ENCODE data around the gene RNF43. TPM values are rescaled to one million over a fixed set of nuclear protein-coding genes. Genes with fewer than 3 reads are reported as not detected.

RNF43 gene
- total RNA-seq, 1 experiment from 2014 or later: 3.8 TPM

- CTCF ChIA-PET: no interaction called here
- H3K4me1 ChIP-seq (ENCODE audit: insufficient read depth, low read length): peaks cover 19% of the 10 kb centered on the region
- DNase-seq (no peak), ATAC-seq (no peak)
- BruUV-seq (replicated peaks): no TSS peak
- no peaks in the 10 kb centered on the region for H4K20me1 ChIP-seq (ENCODE audit: low read length)
- no peak overlapping the region for H3K9ac ChIP-seq (ENCODE audit: low read length)
- intact Hi-C loops (cut with micrococcal nuclease): no loop called here
- H3K79me2 ChIP-seq (ENCODE audit: low read length): no peaks in the 10 kb centered on the region
- peaks cover 4% of the 10 kb centered on the region for H3F3A ChIP-seq (ENCODE audit: low read length, unreplicated experiment)
- no peak overlapping the region for H3K27ac ChIP-seq (ENCODE audit: low read length)
- H3K27me3 ChIP-seq (ENCODE audit: low read length): no peaks in the 10 kb centered on the region
- H3K4me2 ChIP-seq (ENCODE audit: low read length): no peak overlapping the region
- POLR2A ChIA-PET (ENCODE audit: unreplicated experiment): interaction anchor here (0.6 kb wide), 1 partner anchor 13 kb away, joined by 4 read pairs; no protein-coding TSS in a partner anchor
- H3K36me3 ChIP-seq (ENCODE audit: low read depth, low read length): no peaks in the 10 kb centered on the region
- H3K9me3 ChIP-seq (ENCODE audit: low read length): no peaks in the 10 kb centered on the region
- no peaks in the 10 kb centered on the region for H3K9me2 ChIP-seq (replicated peaks; ENCODE audit: low read length)
- no peak overlapping the region for H2AFZ ChIP-seq (ENCODE audit: low read length)
- no peak overlapping the region for H3K4me3 ChIP-seq (ENCODE audit: low read length)
- TF ChIP-seq, protein P1, sequence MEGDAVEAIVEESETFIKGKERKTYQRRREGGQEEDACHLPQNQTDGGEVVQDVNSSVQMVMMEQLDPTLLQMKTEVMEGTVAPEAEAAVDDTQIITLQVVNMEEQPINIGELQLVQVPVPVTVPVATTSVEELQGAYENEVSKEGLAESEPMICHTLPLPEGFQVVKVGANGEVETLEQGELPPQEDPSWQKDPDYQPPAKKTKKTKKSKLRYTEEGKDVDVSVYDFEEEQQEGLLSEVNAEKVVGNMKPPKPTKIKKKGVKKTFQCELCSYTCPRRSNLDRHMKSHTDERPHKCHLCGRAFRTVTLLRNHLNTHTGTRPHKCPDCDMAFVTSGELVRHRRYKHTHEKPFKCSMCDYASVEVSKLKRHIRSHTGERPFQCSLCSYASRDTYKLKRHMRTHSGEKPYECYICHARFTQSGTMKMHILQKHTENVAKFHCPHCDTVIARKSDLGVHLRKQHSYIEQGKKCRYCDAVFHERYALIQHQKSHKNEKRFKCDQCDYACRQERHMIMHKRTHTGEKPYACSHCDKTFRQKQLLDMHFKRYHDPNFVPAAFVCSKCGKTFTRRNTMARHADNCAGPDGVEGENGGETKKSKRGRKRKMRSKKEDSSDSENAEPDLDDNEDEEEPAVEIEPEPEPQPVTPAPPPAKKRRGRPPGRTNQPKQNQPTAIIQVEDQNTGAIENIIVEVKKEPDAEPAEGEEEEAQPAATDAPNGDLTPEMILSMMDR (conservative IDR thresholded peaks at IDR 0.05; ENCODE audit: low read depth, low read length): no peak
- no peak for TF ChIP-seq EZH2phosphoT487 (IDR thresholded peaks at IDR 0.05; ENCODE audit: borderline replicate concordance, low read length)
- no peak for TF ChIP-seq EZH2 (IDR thresholded peaks at IDR 0.05; ENCODE audit: low read length, unreplicated experiment)
Measured at GRCh38 chr17:58383892-58384462, 33.4 kb downstream of the RNF43 start.

DNA sequence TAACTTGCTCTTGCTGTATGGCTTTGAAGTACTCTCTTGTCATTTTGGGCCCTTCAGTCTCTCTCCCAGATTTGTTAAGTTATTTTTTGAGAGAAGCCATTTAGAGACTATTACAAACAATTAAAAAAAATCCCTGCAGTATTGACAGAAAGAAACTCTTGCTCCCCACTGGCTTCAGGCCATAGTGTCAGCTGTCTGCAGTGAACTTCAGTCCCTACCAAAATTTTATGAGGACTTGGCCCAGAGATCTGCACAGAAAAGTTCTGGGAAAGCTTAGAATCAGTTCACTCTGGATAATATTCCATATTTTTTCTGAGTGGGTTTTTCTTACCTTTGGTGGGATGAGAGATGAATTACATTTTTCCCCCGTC lies 34.5 kb downstream of the RNF43 start:
- Histone ChIP-seq H4K20me1 (ENCODE audit: low read length) (no peaks in the 10 kb centered on the region), H3K36me3 (ENCODE audit: low read depth, low read length) (no peaks in the 10 kb centered on the region), H3K4me2 (ENCODE audit: low read length) (no peak overlapping the region), H3K9me3 (ENCODE audit: low read length) (no peaks in the 10 kb centered on the region), H3F3A (ENCODE audit: low read length, unreplicated experiment) (no peaks in the 10 kb centered on the region), H3K9me2 (replicated peaks; ENCODE audit: low read length) (no peaks in the 10 kb centered on the region), H3K4me3 (ENCODE audit: low read length) (no peak overlapping the region), H3K27ac (ENCODE audit: low read length) (no peak overlapping the region), H3K79me2 (ENCODE audit: low read length) (no peaks in the 10 kb centered on the region), H3K4me1 (ENCODE audit: insufficient read depth, low read length) (peaks cover 10% of the 10 kb centered on the region; the same call in 1 of the 2 replicates), H2AFZ (ENCODE audit: low read length) (no peak overlapping the region), H3K27me3 (ENCODE audit: low read length) (no peaks in the 10 kb centered on the region), H3K9ac (ENCODE audit: low read length) (no peak overlapping the region)
- no peak for ATAC-seq
- no peak for TF ChIP-seq EZH2phosphoT487 (IDR thresholded peaks at IDR 0.05; ENCODE audit: borderline replicate concordance, low read length)
- TF ChIP-seq EZH2 (IDR thresholded peaks at IDR 0.05; ENCODE audit: low read length, unreplicated experiment): no peak
- TF ChIP-seq, protein P1 (conservative IDR thresholded peaks at IDR 0.05; ENCODE audit: low read depth, low read length): no peak
- ChIA-PET POLR2A (ENCODE audit: unreplicated experiment) (no interaction called here), CTCF (no interaction called here)
- no TSS peak for BruUV-seq (replicated peaks)
- intact Hi-C loops (cut with micrococcal nuclease): no loop called here
- no peak for DNase-seq

DNA sequence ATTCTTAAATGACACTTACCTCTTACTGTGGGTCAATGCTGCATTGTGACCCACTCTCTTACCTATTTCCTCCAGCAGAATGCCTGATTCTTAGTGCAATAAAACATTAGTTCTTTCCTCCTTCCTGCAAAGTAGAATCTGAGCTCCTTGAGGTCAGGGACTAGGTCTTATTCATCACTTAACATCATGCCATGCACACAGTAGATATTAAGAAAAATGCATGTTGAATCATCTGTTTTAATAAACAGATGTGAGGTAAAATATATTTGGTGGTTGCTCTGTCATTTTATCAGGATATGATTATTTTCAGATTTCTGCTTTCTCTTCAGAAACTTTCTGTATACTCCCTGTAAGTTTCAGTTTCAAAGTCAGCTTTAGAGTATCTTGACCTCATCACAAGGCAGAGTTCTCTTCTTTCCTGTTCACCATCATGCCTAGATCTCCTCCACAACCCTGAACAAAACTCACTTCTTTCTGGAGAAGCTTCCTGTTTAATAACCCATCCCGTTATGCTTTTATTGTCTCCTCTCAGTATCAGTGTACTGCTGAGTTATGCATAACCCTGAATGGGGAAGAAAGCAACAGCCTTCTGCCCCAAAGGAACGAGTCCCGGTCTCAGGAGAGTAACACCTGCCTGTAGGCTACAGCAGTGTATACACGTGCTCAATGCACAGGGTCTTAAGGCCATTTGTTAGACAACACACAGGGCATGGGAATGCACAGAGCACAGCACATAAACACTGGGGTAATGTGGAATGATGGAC lies 35.0 kb downstream of the RNF43 start:
- ATAC-seq (no peak; the same call in 1 of the 2 replicates), DNase-seq (no peak)
- Histone ChIP-seq H3K9me2 (replicated peaks; ENCODE audit: low read length) (no peaks in the 10 kb centered on the region), H3K27ac (ENCODE audit: low read length) (no peak overlapping the region), H3K79me2 (ENCODE audit: low read length) (no peaks in the 10 kb centered on the region), H3K4me3 (ENCODE audit: low read length) (no peak overlapping the region), H3K9ac (ENCODE audit: low read length) (no peak overlapping the region), H2AFZ (ENCODE audit: low read length) (no peak overlapping the region), H3K4me2 (ENCODE audit: low read length) (no peak overlapping the region), H3K36me3 (ENCODE audit: low read depth, low read length) (no peaks in the 10 kb centered on the region), H3K27me3 (ENCODE audit: low read length) (no peaks in the 10 kb centered on the region), H3F3A (ENCODE audit: low read length, unreplicated experiment) (no peaks in the 10 kb centered on the region), H3K4me1 (ENCODE audit: insufficient read depth, low read length) (peaks cover 11% of the 10 kb centered on the region; the same call in 1 of the 2 replicates), H3K9me3 (ENCODE audit: low read length) (no peaks in the 10 kb centered on the region), H4K20me1 (ENCODE audit: low read length) (no peaks in the 10 kb centered on the region)
- no TSS peak for BruUV-seq (replicated peaks)
- intact Hi-C loops (cut with micrococcal nuclease): no loop called here
- ChIA-PET CTCF (no interaction called here), POLR2A (ENCODE audit: unreplicated experiment) (interaction anchor here (0.5 kb wide), 1 partner anchor 68 kb away, joined by 4 read pairs; no protein-coding TSS in a partner anchor)
- TF ChIP-seq EZH2 (IDR thresholded peaks at IDR 0.05; ENCODE audit: low read length, unreplicated experiment): no peak
- no peak for TF ChIP-seq EZH2phosphoT487 (IDR thresholded peaks at IDR 0.05; ENCODE audit: borderline replicate concordance, low read length)

Measured in PC-3 (cell line).